Progenitor cell of endocrine pancreas (in vitro differentiated cells): ENCODE measurements around the gene ATOSB. TPM values are rescaled to one million over a fixed set of nuclear protein-coding genes. Genes with fewer than 3 reads are reported as not detected.

Experiments
- DNase-seq: peaks from one replicate; pipeline ENCODE4 v3.0.0; 2021; ENCODE audit warnings: low spot score; ENCODE audit not compliant: unreplicated experiment
- H3K27ac Mint-ChIP-seq: 2 replicates; pipeline ENCODE4 v1.8.0; 2021; ENCODE audit warnings: mild to moderate bottlenecking, moderate library complexity, mixed read lengths
- H3K27me3 Mint-ChIP-seq: 2 replicates; pipeline ENCODE4 v1.8.0; 2021; ENCODE audit warnings: mixed read lengths
- H3K36me3 Mint-ChIP-seq: 2 replicates; pipeline ENCODE4 v1.8.0; 2022; ENCODE audit warnings: mixed read lengths; ENCODE audit not compliant: insufficient read depth
- H3K4me1 Mint-ChIP-seq: 2 replicates; pipeline ENCODE4 v1.8.0; 2021; ENCODE audit warnings: low read depth, mixed read lengths
- H3K4me3 Mint-ChIP-seq: 2 replicates; pipeline ENCODE4 v1.8.0; 2021; ENCODE audit warnings: low read depth, mild to moderate bottlenecking, moderate library complexity, mixed read lengths
- H3K9me3 Mint-ChIP-seq: 2 replicates; pipeline ENCODE4 v1.8.0; 2021; ENCODE audit warnings: low read depth, mixed read lengths
- CTCF ChIP-seq: fragments of 200-600 bp; sonication (generic); IDR thresholded peaks from one replicate; pipeline ENCODE4 v1.5.0; 2021; ENCODE audit warnings: antibody characterized with exemption, mild to moderate bottlenecking; ENCODE audit not compliant: unreplicated experiment
- total RNA-seq: library from RNA; stranded (reverse); gene quantifications from 2 replicates; pipeline ENCODE4 v1.2.1, GENCODE V29; 2021

The ATOSB gene
- total RNA-seq, 1 donor from 2014 or later = 17.7 TPM

- Mint-ChIP-seq H3K27me3 (no peaks in the 10 kb centered on the region), H3K4me3 (no peak overlapping the region), H3K4me1 (peaks cover 23% of the 10 kb centered on the region), H3K36me3 (peaks cover 7% of the 10 kb centered on the region), H3K27ac (no peak overlapping the region), H3K9me3 (no peaks in the 10 kb centered on the region)
- DNase-seq = no peak
- TF ChIP-seq CTCF = no peak
These were observed 7.2 kb downstream of the ATOSB start for GRCh38 chr9:35108461-35108860.

DNA sequence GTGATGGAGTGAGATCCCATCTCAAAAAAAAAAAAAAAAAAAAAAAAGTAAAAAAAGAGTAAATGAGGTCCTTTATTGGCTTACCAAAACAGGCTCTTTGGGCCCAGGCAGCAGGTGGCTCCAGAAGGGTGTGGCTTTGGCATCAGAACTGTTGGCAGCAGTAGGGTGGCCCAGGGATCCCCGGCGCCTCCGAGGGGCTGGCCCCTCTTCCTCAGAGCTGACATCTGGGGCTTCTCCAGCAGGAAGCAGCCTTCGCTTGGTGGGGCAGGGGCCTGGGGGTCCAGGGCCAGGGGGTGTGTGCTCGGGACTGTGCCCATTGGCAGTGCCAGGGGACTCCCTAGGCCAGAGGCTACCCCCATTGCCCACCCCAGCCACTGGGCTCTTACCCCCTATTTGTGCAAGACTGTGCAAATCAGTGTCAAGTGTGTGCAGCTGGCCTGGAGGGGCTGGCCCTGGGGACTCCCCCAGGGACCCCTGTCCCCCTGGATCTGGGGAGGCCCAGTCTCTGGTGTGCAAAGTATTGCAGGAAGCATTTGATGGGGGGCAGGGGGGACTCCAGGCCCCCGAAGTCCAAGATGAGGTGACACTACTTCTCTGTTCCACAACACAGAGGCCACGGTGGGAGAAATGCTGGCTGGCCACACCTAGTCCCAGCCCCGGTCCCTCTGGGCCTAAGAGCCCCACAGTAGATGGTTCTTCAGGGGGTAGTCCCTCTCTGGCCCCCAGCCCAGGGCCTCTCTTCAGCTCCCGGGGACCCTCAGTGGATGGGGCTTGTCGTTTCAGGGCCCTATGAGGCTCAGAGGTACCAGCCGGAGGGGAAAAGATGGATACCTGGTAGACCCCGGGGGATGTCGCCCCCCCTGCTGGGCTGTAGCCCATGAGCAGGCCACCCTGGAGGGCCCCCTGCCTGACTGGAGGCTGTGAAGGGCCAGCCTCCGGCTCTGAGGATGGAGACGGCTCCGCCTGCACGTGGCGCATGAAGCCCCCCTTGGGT lies 8.1 kb downstream of the ATOSB start:
- Mint-ChIP-seq H3K36me3 (peaks cover 7% of the 10 kb centered on the region), H3K4me3 (no peak overlapping the region), H3K27me3 (no peaks in the 10 kb centered on the region), H3K27ac (no peak overlapping the region), H3K4me1 (peaks cover 27% of the 10 kb centered on the region), H3K9me3 (no peaks in the 10 kb centered on the region)
- no peak for TF ChIP-seq CTCF
- no peak for DNase-seq

GRCh38 chr9:35106343-35106730 lies 9.3 kb downstream of the ATOSB start:
- Mint-ChIP-seq H3K4me1 (peaks cover 23% of the 10 kb centered on the region), H3K27me3 (no peaks in the 10 kb centered on the region), H3K4me3 (no peak overlapping the region), H3K27ac (no peak overlapping the region), H3K9me3 (no peaks in the 10 kb centered on the region), H3K36me3 (peaks cover 7% of the 10 kb centered on the region)
- no peak for DNase-seq
- no peak for TF ChIP-seq CTCF

DNA sequence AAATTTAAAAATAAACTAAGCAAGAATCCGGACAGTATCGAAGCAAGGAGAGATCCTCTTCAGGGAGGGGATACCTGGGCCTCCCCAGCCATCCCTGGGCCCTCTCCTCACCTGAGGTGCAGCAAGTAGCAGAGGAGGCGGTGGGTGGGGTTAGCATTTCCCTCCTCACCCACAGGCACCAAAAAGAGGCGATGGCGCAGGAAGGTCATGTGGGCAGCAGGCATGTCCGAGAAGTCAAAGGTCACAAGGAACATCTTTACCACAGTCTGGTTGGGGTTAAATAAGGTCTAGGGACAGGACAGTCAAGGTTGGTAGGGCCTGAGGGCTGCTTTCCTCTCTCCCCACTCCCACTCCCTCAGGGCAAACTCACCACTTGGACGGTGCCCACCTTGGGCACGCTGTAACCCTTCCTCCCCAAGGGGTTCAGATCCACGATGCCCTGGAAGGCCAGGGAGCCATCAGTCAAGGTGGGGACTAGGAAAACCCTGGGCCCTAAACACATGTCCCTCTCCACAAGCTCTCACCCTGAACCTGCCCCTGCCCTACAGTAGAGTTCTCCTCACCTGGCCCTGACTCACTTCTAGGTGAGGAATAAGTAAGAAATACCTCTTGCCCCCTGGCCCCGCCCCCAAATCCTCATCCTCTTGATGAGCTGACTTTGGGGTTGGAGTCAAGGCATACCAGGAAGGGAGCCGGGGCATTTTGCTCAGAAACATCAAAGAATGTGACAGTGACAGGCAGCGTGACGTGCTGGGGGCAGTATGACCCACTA lies 9.9 kb downstream of the ATOSB start:
- Mint-ChIP-seq H3K4me1 (peaks cover 20% of the 10 kb centered on the region), H3K4me3 (no peak overlapping the region), H3K27me3 (no peaks in the 10 kb centered on the region), H3K36me3 (peaks cover 11% of the 10 kb centered on the region), H3K9me3 (no peaks in the 10 kb centered on the region), H3K27ac (no peak overlapping the region)
- TF ChIP-seq CTCF = no peak
- no peak for DNase-seq

- Mint-ChIP-seq H3K4me1 (peaks cover 15% of the 10 kb centered on the region), H3K27ac (no peak overlapping the region), H3K4me3 (no peak overlapping the region), H3K27me3 (no peaks in the 10 kb centered on the region), H3K36me3 (peaks cover 16% of the 10 kb centered on the region), H3K9me3 (no peaks in the 10 kb centered on the region)
- no peak for DNase-seq
- TF ChIP-seq CTCF = no peak
These were observed 10.5 kb downstream of the ATOSB start for GRCh38 chr9:35105126-35105525.
